GM23338 (cell line): ENCODE results near the gene STAB2. TPM values are rescaled to one million over a fixed set of nuclear protein-coding genes. Genes with fewer than 3 reads are reported as not detected.

Experiments
- ATAC-seq: fragments of 200-7000 bp; cut with Tn5 transposase; 3 replicates; pipeline ENCODE4 v1.9.1; 2020
- DNase-seq: peaks from one replicate; pipeline ENCODE4 v3.0.0-alpha.2; 2015; ENCODE audit warnings: low spot score
- H2AFZ ChIP-seq: fragments of 200-600 bp; sonication (generic); 2 replicates; pipeline ENCODE4 v1.8.0; 2016; ENCODE audit warnings: antibody characterized with exemption, mild to moderate bottlenecking, moderate library complexity
- H3F3A ChIP-seq: fragments of 200-600 bp; sonication (generic); replicated peaks from 2 replicates; pipeline ENCODE4 v1.8.0; 2017; ENCODE audit warnings: antibody characterized with exemption, mixed run types, low read depth
- H3K27ac ChIP-seq: fragments of 200-600 bp; sonication (generic); 2 replicates; pipeline ENCODE4 v1.6.1; 2016; ENCODE audit warnings: low read depth
- H3K27me3 ChIP-seq: fragments of 200-600 bp; sonication (generic); 2 replicates; pipeline ENCODE4 v1.8.0; 2016; ENCODE audit warnings: mild to moderate bottlenecking, mixed run types, moderate library complexity; ENCODE audit not compliant: insufficient read depth
- H3K36me3 ChIP-seq: fragments of 200-600 bp; sonication (generic); 2 replicates; pipeline ENCODE4 v1.8.0; 2016; ENCODE audit warnings: mild to moderate bottlenecking; ENCODE audit not compliant: insufficient read depth
- H3K4me1 ChIP-seq: fragments of 200-600 bp; sonication (generic); 2 replicates; pipeline ENCODE4 v1.8.0; 2016; ENCODE audit warnings: mild to moderate bottlenecking, moderate library complexity; ENCODE audit not compliant: insufficient read depth
- H3K4me2 ChIP-seq: fragments of 200-600 bp; sonication (generic); 2 replicates; pipeline ENCODE4 v1.7.1; 2017; ENCODE audit warnings: mixed run types
- H3K4me3 ChIP-seq: fragments of 200-600 bp; sonication (generic); 2 replicates; pipeline ENCODE4 v1.6.1; 2016; ENCODE audit warnings: mixed run types
- H3K79me2 ChIP-seq: fragments of 200-600 bp; sonication (generic); replicated peaks from 2 replicates; pipeline ENCODE4 v1.8.0; 2017; ENCODE audit warnings: mild to moderate bottlenecking; ENCODE audit not compliant: insufficient read depth
- H3K9me2 ChIP-seq: fragments of 200-600 bp; sonication (generic); 2 replicates; pipeline ENCODE4 v1.8.0; 2017; ENCODE audit not compliant: insufficient read depth
- H4K20me1 ChIP-seq: fragments of 200-600 bp; sonication (generic); replicated peaks from 2 replicates; pipeline ENCODE4 v1.8.0; 2017; ENCODE audit warnings: mild to moderate bottlenecking; ENCODE audit not compliant: insufficient read depth
- H3K27ac Mint-ChIP-seq: 2 replicates; pipeline ENCODE4 v1.8.0; 2020; ENCODE audit warnings: inconsistent platforms, mild to moderate bottlenecking, moderate library complexity, mixed read lengths
- H3K27me3 Mint-ChIP-seq: 3 replicates; pipeline ENCODE4 v1.8.0; 2022; ENCODE audit warnings: low read depth, mild to moderate bottlenecking, moderate library complexity, mixed read lengths, inconsistent platforms; ENCODE audit not compliant: insufficient read depth, poor library complexity
- H3K36me3 Mint-ChIP-seq: 3 replicates; pipeline ENCODE4 v1.8.0; 2021; ENCODE audit warnings: low read depth, mild to moderate bottlenecking, inconsistent platforms, moderate library complexity, mixed read lengths
- H3K4me1 Mint-ChIP-seq: 3 replicates; pipeline ENCODE4 v1.8.0; 2020; ENCODE audit warnings: mild to moderate bottlenecking, inconsistent platforms, mixed read lengths
- H3K4me3 Mint-ChIP-seq: 3 replicates; pipeline ENCODE4 v1.8.0; 2021; ENCODE audit warnings: moderate library complexity, mild to moderate bottlenecking, inconsistent platforms, mixed read lengths
- H3K9me3 Mint-ChIP-seq: 3 replicates; pipeline ENCODE4 v1.8.0; 2020; ENCODE audit warnings: moderate library complexity, mild to moderate bottlenecking, inconsistent platforms, mixed read lengths
- CREB1 ChIP-seq: fragments of 250-450 bp; sonication (Bioruptor Pico); IDR thresholded peaks from 2 replicates; pipeline ENCODE4 v1.5.0; 2020; ENCODE audit warnings: low read depth, mild to moderate bottlenecking, moderate library complexity
- EZH2 ChIP-seq: fragments of 200-600 bp; sonication (generic); IDR thresholded peaks from one replicate; pipeline ENCODE4 v1.8.0; 2017; ENCODE audit warnings: antibody characterized with exemption, mild to moderate bottlenecking, low read depth; ENCODE audit not compliant: unreplicated experiment
- EZH2phosphoT487 ChIP-seq: fragments of 200-600 bp; sonication (generic); IDR thresholded peaks from one replicate; pipeline ENCODE4 v1.8.1; 2018; ENCODE audit warnings: antibody characterized with exemption; ENCODE audit not compliant: unreplicated experiment
- JUNB ChIP-seq: IDR thresholded peaks from one replicate; pipeline ENCODE4 v1.6.1; 2016; ENCODE audit warnings: antibody characterized with exemption; ENCODE audit not compliant: unreplicated experiment
- NANOG ChIP-seq: IDR thresholded peaks from 2 replicates; pipeline ENCODE4 v1.6.1; 2016; ENCODE audit warnings: antibody characterized with exemption, borderline replicate concordance
- POLR2AphosphoS5 ChIP-seq: IDR thresholded peaks from 2 replicates; pipeline ENCODE4 v1.6.1; 2016; ENCODE audit warnings: antibody characterized with exemption, low read depth
- STAT1 ChIP-seq: IDR thresholded peaks from one replicate; pipeline ENCODE4 v1.6.1; 2016; ENCODE audit warnings: antibody characterized with exemption; ENCODE audit not compliant: unreplicated experiment
- ZNF114 ChIP-seq: fragments of 250-450 bp; sonication (Bioruptor Pico); IDR thresholded peaks from 2 replicates; pipeline ENCODE4 v1.5.0; 2020; ENCODE audit warnings: mild to moderate bottlenecking, moderate library complexity
- ZNF331 ChIP-seq: fragments of 250-450 bp; sonication (Bioruptor Pico); IDR thresholded peaks from 2 replicates; pipeline ENCODE4 v1.5.0; 2020; ENCODE audit warnings: low read depth, mild to moderate bottlenecking, moderate library complexity
- polyA plus RNA-seq: library from polyadenylated mRNA; unstranded; fragments of >200 nt; fragmentation: Nextera tagmentation; extraction: Ambion mirVana; gene quantifications from 2 replicates; pipeline ENCODE4 v1.2.1, GENCODE V29; 2016
- total RNA-seq: library from RNA; depleted of rRNA; stranded (reverse); fragments of >200 nt; shearing (Covaris generic); gene quantifications from 2 replicates; pipeline ENCODE4 v1.2.3, GENCODE V29; 2014
- TF ChIP-seq, protein P1 (sequence below): IDR thresholded peaks from one replicate; pipeline ENCODE4 v1.6.1; 2018; ENCODE audit warnings: antibody characterized with exemption; ENCODE audit not compliant: unreplicated experiment
- TF ChIP-seq, protein P2 (sequence below): fragments of 250-450 bp; sonication (Bioruptor Pico); IDR thresholded peaks from 2 replicates; pipeline ENCODE4 v1.5.0; 2020; ENCODE audit warnings: mild to moderate bottlenecking, moderate library complexity
- TF ChIP-seq, protein P3 (sequence below): IDR thresholded peaks from 2 replicates; pipeline ENCODE4 v1.6.1; 2016; ENCODE audit warnings: antibody characterized with exemption
- TF ChIP-seq, protein P4 (sequence below), 2 experiments: fragments of 200-600 bp in 1 of 2; sonication (generic) in 1 of 2; conservative IDR thresholded peaks; 2 replicates each; pipeline versions ENCODE4 v1.5.1 to v1.6.1; 2016 to 2017; ENCODE audit warnings: antibody characterized with exemption in 2 of 2, low read depth in 2 of 2, mild to moderate bottlenecking in 2 of 2, moderate library complexity in 1 of 2

STAB2 gene
- total and polyA plus RNA-seq, 2 experiments from 2014 or later, result 0.14 TPM; not detected in 1

DNA sequence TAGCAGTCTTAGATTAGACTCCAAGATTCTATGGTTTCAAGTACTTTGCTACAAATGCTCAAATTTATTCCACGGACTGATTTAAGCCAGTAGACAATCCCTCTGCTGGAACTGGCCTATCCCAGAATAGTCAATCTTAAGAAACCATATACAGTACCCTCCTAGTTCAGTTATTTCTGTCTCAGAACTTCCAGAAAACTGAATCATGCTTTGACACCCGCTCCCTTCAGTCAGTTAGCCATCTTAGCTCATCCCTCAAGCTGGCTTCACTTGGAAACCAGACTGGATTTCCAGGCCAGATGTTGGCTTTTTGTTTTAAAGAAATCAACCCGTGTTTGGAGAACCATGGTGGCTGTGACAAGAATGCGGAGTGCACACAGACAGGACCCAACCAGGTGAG is 128.4 kb downstream of the STAB2 start:
- H3K4me1 Mint-ChIP-seq, result no peaks in the 10 kb centered on the region
- no peak for ATAC-seq
- DNase-seq, result no peak

More for the DNA sequence above, 128.4 kb downstream of the STAB2 start:
- Mint-ChIP-seq H3K27ac (no peak overlapping the region), H3K27me3 (peaks cover 4% of the 10 kb centered on the region), H3K36me3 (no peaks in the 10 kb centered on the region), H3K4me3 (no peak overlapping the region), H3K9me3 (no peaks in the 10 kb centered on the region)
- H3K27me3 ChIP-seq, result no peaks in the 10 kb centered on the region
- H3K36me3 ChIP-seq, result no peaks in the 10 kb centered on the region
- no peaks in the 10 kb centered on the region for H4K20me1 ChIP-seq
- H3K4me2 ChIP-seq, result no peak overlapping the region
- peaks cover 21% of the 10 kb centered on the region for H3K9me2 ChIP-seq
- no peak overlapping the region for H3K27ac ChIP-seq
- TF ChIP-seq, protein P1, sequence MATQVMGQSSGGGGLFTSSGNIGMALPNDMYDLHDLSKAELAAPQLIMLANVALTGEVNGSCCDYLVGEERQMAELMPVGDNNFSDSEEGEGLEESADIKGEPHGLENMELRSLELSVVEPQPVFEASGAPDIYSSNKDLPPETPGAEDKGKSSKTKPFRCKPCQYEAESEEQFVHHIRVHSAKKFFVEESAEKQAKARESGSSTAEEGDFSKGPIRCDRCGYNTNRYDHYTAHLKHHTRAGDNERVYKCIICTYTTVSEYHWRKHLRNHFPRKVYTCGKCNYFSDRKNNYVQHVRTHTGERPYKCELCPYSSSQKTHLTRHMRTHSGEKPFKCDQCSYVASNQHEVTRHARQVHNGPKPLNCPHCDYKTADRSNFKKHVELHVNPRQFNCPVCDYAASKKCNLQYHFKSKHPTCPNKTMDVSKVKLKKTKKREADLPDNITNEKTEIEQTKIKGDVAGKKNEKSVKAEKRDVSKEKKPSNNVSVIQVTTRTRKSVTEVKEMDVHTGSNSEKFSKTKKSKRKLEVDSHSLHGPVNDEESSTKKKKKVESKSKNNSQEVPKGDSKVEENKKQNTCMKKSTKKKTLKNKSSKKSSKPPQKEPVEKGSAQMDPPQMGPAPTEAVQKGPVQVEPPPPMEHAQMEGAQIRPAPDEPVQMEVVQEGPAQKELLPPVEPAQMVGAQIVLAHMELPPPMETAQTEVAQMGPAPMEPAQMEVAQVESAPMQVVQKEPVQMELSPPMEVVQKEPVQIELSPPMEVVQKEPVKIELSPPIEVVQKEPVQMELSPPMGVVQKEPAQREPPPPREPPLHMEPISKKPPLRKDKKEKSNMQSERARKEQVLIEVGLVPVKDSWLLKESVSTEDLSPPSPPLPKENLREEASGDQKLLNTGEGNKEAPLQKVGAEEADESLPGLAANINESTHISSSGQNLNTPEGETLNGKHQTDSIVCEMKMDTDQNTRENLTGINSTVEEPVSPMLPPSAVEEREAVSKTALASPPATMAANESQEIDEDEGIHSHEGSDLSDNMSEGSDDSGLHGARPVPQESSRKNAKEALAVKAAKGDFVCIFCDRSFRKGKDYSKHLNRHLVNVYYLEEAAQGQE, result no peak
- TF ChIP-seq NANOG, result no peak
- TF ChIP-seq STAT1, result no peak
- TF ChIP-seq ZNF114 (CRISPR knock-in tag), result no peak
- TF ChIP-seq EZH2, result no peak
- no peak for TF ChIP-seq JUNB
- TF ChIP-seq, protein P2, sequence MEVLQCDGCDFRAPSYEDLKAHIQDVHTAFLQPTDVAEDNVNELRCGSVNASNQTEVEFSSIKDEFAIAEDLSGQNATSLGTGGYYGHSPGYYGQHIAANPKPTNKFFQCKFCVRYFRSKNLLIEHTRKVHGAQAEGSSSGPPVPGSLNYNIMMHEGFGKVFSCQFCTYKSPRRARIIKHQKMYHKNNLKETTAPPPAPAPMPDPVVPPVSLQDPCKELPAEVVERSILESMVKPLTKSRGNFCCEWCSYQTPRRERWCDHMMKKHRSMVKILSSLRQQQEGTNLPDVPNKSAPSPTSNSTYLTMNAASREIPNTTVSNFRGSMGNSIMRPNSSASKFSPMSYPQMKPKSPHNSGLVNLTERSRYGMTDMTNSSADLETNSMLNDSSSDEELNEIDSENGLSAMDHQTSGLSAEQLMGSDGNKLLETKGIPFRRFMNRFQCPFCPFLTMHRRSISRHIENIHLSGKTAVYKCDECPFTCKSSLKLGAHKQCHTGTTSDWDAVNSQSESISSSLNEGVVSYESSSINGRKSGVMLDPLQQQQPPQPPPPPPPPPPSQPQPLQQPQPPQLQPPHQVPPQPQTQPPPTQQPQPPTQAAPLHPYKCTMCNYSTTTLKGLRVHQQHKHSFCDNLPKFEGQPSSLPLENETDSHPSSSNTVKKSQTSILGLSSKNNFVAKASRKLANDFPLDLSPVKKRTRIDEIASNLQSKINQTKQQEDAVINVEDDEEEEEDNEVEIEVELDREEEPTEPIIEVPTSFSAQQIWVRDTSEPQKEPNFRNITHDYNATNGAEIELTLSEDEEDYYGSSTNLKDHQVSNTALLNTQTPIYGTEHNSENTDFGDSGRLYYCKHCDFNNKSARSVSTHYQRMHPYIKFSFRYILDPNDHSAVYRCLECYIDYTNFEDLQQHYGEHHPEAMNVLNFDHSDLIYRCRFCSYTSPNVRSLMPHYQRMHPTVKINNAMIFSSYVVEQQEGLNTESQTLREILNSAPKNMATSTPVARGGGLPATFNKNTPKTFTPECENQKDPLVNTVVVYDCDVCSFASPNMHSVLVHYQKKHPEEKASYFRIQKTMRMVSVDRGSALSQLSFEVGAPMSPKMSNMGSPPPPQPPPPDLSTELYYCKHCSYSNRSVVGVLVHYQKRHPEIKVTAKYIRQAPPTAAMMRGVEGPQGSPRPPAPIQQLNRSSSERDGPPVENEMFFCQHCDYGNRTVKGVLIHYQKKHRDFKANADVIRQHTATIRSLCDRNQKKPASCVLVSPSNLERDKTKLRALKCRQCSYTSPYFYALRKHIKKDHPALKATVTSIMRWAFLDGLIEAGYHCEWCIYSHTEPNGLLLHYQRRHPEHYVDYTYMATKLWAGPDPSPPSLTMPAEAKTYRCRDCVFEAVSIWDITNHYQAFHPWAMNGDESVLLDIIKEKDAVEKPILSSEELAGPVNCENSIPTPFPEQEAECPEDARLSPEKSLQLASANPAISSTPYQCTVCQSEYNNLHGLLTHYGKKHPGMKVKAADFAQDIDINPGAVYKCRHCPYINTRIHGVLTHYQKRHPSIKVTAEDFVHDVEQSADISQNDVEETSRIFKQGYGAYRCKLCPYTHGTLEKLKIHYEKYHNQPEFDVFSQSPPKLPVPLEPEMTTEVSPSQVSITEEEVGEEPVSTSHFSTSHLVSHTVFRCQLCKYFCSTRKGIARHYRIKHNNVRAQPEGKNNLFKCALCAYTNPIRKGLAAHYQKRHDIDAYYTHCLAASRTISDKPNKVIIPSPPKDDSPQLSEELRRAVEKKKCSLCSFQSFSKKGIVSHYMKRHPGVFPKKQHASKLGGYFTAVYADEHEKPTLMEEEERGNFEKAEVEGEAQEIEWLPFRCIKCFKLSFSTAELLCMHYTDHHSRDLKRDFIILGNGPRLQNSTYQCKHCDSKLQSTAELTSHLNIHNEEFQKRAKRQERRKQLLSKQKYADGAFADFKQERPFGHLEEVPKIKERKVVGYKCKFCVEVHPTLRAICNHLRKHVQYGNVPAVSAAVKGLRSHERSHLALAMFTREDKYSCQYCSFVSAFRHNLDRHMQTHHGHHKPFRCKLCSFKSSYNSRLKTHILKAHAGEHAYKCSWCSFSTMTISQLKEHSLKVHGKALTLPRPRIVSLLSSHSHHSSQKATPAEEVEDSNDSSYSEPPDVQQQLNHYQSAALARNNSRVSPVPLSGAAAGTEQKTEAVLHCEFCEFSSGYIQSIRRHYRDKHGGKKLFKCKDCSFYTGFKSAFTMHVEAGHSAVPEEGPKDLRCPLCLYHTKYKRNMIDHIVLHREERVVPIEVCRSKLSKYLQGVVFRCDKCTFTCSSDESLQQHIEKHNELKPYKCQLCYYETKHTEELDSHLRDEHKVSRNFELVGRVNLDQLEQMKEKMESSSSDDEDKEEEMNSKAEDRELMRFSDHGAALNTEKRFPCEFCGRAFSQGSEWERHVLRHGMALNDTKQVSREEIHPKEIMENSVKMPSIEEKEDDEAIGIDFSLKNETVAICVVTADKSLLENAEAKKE (CRISPR knock-in tag), result no peak
- no peak for TF ChIP-seq EZH2phosphoT487
- no peak for TF ChIP-seq CREB1 (CRISPR knock-in tag)
- TF ChIP-seq ZNF331, result no peak
- TF ChIP-seq, protein P3, sequence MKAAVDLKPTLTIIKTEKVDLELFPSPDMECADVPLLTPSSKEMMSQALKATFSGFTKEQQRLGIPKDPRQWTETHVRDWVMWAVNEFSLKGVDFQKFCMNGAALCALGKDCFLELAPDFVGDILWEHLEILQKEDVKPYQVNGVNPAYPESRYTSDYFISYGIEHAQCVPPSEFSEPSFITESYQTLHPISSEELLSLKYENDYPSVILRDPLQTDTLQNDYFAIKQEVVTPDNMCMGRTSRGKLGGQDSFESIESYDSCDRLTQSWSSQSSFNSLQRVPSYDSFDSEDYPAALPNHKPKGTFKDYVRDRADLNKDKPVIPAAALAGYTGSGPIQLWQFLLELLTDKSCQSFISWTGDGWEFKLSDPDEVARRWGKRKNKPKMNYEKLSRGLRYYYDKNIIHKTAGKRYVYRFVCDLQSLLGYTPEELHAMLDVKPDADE, result no peak
- TF ChIP-seq, protein P4, sequence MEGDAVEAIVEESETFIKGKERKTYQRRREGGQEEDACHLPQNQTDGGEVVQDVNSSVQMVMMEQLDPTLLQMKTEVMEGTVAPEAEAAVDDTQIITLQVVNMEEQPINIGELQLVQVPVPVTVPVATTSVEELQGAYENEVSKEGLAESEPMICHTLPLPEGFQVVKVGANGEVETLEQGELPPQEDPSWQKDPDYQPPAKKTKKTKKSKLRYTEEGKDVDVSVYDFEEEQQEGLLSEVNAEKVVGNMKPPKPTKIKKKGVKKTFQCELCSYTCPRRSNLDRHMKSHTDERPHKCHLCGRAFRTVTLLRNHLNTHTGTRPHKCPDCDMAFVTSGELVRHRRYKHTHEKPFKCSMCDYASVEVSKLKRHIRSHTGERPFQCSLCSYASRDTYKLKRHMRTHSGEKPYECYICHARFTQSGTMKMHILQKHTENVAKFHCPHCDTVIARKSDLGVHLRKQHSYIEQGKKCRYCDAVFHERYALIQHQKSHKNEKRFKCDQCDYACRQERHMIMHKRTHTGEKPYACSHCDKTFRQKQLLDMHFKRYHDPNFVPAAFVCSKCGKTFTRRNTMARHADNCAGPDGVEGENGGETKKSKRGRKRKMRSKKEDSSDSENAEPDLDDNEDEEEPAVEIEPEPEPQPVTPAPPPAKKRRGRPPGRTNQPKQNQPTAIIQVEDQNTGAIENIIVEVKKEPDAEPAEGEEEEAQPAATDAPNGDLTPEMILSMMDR (conservative IDR thresholded peaks at IDR 0.05; ENCODE audit: low read depth in 2 of 2), result no peak
- TF ChIP-seq POLR2AphosphoS5, result no peak
- H3K4me3 ChIP-seq, result no peak overlapping the region
- no peak overlapping the region for H2AFZ ChIP-seq
- no peaks in the 10 kb centered on the region for H3F3A ChIP-seq
- no peaks in the 10 kb centered on the region for H3K4me1 ChIP-seq
- H3K79me2 ChIP-seq, result no peaks in the 10 kb centered on the region
